OCI-M2 (cell line): ENCODE measurements around the gene LSM11.

ENCODE experiments used
- DNase-seq: peaks from one replicate; lab custom pipeline; 2025; ENCODE audit not compliant: unreplicated experiment; lab: John Stamatoyannopoulos, UW

LSM11 gene

GRCh38 chr5:157732596-157733262 is 10.8 kb upstream of the LSM11 start:
- peak; percentile 44 for DNase-seq

DNA sequence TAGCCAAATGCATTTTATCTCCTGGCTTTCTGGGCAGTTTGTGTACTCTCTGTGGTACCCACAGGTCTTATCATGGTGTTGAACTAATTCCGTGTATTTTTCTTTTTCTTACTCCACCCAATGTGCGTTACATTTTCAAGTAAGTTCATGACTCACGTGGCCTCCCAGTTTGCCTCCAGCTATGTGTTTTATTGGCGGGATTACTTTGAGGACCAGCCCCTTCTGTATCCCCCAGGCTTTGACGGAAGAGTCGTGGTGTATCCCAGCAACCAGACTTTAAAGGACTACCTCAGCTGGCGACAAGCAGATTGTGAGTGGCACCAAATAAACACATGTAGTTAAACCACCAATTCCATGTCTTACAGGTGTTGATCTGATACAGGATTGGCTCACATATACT is 9.1 kb upstream of the LSM11 start:
- no peak for DNase-seq

DNA sequence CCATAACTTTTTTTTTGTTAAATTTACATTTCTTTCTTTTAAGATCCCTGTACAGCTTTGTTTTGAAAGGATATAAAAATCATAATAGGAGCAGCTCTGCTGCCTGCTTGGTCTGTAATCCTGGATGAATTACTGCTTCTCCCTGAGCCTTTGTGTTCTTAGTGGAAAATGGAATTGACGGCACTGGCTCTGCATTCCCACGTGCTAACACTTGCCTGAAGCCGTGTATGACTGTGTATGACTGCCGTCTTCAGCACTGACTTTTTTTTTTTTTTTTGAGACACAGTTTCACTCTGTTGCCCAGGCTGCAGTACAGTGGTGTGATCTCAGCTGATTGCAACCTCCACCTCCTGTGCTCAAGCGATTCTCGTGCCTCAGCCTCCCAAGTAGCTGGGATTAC is 7.5 kb upstream of the LSM11 start:
- no peak for DNase-seq

GRCh38 chr5:157739388-157740228 is 3.9 kb upstream of the LSM11 start:
- DNase-seq = no peak

DNA sequence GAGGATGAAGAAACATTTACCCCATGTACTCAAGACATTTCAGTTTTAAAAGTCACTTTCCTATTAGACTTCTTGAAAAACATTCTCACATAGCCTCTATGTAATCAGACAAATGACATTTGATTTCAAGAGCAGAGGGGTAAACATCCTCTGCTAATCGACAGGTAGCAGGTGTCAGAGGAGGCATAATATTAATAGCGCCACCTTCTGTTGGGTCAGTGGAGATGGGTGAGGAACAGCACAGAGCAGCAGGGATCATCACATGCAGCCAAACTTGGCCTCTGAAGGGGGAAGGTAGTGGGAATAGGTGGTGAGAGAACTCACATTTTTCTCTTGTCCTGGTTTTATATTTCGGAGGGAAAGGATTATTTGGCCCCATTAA is 3.3 kb upstream of the LSM11 start:
- DNase-seq = no peak

DNA sequence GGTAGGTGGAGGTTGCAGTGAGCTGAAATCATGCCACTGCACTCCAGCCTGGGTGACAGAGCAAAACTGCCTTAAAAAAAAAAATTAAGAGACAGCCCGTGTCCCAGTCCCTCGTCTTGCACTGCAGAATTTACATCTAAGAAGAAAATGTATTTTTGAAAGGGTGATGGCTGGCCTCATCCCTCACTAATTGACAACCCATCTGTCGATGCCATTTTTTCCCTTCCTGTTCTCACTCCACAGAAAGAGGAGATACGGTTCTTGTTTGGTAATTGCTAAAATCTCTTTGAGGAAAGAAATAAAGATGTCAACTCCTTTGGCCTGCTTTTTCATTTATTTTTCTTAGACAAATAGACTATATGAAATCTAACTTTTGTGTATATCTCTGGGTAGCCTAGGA is 2.4 kb upstream of the LSM11 start:
- DNase-seq = no peak

GRCh38 chr5:157744051-157745011 is 819 bp downstream of the LSM11 start:
- DNase-seq = no peak

- no peak for DNase-seq
Observed at GRCh38 chr5:157745041-157745456, 1.5 kb downstream of the LSM11 start.

DNA sequence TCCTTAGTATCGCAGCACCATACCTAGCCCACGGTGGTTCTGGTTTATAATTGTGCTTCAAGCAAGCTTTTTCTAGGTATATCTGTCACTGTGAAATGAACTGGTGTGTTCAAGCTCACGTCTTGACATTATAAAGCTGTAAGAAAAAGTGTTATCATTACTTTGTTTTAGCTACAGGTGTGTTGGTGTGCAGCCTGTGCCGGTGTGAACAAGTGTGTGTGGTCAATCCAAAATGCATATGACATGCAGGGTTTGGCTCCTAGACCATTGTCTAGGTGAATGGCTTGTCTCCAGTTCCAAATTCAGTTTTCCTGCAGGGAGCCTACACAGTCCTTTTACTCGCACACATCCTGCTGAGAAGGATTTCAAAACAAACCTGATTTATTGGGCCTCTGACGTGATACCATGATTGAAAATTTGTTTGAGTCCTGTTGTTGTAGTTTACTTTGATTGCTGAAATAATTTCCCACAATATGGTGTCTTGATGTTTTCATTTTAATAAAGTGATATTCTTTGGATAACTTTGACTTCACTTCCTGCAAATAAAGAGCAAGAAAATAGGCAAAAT is 3.7 kb downstream of the LSM11 start:
- DNase-seq = no peak

DNA sequence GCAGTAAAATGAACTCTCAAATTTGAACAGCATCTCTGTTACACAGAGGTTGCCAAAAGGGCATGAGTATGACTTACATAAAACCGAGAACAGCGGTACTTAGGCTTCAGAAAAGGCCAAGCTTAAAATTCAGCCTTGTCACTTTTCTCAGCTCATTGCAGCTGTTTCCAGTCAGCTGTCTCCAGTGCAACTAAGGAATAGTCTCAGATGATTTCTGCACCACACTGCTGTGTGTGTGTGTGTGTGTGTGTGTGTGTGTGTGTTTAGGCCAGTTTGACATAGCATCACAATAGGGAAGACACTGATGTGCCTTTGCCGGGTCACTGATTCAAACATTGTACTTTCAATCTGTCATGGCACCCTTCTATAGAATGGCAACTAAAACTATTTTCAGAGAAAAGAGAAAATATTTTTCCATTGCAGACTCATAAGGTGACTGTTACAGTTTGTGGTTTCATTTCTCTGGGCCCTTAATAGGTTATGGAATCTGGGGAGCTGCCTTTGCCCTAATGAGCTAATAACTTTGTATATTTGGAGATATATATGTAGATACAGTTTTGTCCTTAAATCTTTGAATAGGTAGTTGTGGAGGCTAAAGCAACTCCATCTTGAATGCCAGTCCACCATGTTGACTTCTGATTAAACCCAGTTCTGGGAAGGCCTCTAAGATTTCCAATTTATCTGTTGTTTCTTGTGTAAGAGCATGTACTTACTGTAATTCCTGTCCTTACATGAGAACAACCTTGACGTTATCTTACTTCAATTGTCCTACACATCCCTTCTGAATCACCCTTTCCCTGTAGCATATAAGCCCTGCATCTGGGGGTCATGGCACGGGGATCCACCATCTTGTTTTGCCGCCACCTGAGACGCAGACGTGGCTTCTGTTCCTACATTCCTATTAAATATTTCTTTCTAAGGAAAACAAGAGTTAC is 4.5 kb downstream of the LSM11 start:
- DNase-seq = no peak

GRCh38 chr5:157748760-157749461 is 5.4 kb downstream of the LSM11 start:
- no peak for DNase-seq

DNA sequence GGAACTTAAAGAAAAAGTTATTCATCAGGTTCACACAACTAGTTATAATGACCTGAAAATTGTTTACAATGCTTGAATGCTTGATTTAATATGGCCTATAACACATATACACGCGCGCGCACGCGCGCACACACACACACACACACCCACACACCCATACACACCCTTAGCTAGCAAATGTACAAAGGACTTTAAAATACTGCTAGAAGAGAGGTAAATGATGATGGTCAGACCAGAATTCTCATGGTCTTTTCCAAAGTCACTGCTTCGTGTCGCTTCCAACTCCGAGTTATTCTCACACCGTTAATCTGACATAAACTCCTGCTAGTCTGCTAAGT is 5.9 kb downstream of the LSM11 start:
- no peak for DNase-seq

DNA sequence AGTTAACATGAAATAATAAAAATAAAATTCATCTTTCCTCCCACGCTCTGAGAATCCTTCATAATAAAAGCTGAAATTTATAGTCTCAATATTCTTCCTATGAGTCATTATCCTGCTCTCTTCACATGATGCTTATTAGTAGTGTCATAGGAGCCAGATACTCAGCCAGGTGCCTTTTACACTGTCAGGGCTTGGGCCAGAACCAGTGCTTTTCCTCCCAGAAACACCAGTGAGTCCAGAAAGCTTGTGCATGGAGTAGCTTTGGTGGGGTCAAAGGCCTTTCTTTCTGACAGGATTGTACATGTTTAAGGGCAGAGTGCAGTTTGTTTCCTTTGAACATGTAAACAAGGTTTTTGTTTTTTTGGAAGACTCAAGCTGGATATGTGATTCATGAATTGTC is 6.8 kb downstream of the LSM11 start:
- no peak for DNase-seq

GRCh38 chr5:157756122-157756521 is 12.6 kb downstream of the LSM11 start:
- DNase-seq = no peak

DNA sequence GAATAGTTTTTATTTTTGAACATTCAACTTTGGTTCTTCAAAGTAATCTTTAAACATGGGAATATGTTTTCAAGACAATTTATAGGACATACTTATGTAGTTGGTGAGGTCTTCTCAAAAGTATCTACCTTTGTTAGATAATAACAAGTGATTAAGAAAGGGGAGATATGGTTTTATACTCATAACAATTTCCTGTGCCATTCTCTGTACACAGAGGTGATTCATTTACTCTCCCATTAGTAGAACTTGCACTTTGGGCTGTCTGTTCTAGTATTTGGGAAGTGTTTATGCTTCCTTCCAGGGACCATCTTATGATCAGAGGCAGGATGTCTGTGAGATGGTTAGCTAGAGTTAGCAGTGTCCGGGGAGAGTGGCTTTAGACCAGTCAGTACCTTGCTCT is 15.2 kb downstream of the LSM11 start:
- DNase-seq = no peak

DNA sequence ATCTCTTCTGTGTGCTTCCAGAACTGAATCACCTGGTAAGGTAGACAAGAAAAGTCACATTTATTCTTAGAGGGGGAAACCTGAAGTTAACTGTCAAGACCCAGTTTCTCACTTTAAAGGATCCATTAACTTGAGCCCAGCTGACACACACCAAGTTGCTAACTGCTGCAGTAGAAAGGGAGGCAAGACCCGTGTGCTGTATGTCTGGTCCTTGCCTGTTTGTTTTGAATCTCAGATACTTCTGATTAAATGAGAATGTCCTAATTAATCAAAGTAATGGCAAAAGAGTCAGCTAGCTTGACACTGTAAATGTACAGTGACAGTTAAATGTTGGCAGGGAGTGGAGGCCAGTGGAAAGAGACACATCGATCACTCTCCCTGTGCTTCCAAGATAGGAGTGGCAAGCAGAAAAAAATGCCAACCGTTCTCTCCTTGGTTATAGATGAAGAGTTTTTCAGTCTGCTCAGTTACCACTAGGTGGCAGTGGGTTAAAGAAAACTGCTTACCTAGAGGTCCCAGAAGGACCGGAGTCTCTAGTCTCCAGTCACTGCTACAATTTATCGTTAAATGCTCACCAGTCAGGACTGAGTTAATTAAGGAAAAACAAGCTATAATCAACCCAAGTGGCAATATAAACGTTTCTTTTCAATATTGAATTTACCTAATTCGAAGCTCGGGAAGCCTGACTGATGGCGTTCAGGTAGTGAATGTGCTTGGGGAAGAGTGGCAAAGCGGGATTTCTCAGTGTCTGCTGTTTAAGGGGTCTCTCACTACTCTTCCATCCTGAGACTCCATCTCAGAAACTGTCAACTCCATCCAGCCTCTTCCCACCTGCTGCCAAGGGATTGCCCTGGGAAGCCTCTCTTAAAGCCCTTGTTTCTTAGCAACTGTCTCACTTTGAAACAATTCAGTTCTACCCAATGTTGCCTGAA is 18.4 kb downstream of the LSM11 start:
- DNase-seq = peak; percentile 9

- DNase-seq = no peak
Observed at GRCh38 chr5:157764531-157764930, 21.0 kb downstream of the LSM11 start.

GRCh38 chr5:157766442-157766841 is 22.9 kb downstream of the LSM11 start:
- DNase-seq = no peak

DNA sequence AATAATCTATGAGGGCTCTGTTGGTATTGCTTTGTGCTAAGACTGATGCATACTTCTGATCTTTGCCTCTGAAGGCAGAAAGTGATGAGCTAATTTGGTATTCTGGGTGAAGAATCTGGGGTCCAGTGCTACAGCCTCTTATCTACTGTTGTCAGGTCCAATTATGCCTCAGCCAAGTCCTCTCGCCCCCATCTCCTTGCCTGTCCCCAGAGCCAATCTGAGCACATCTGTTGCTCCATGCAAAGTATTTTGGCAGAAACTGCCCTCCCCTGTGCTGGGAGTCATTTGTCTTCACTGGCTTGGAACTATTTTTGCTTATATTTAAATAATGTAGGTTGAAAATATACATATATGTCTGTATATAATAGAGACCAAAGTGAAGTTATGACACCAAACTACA is 23.4 kb downstream of the LSM11 start:
- DNase-seq = no peak
